NT2/D1 (cell line): ENCODE results near the gene ASIP.
"Not testable (repeated sequence)": the region's sequence is repeated elsewhere in the genome, so short reads cannot be mapped to it uniquely, and the experiment has no call there.

ENCODE experiments used
- DNase-seq: peaks from one replicate; pipeline ENCODE4 v3.0.0-alpha.2; 2011; ENCODE audit warnings: low read depth, low spot score
- H3K27me3 ChIP-seq: 2 replicates; pipeline ENCODE4 v1.6.0; 2011; ENCODE audit warnings: mild to moderate bottlenecking; ENCODE audit not compliant: insufficient read length, insufficient read depth
- H3K36me3 ChIP-seq: 2 replicates; pipeline ENCODE4 v1.6.1; 2011; ENCODE audit warnings: mild to moderate bottlenecking, low read length, mixed read lengths; ENCODE audit not compliant: insufficient read depth, insufficient read length
- H3K4me1 ChIP-seq: 2 replicates; pipeline ENCODE4 v1.5.1; 2011; ENCODE audit not compliant: insufficient read depth, insufficient read length
- H3K4me3 ChIP-seq: 2 replicates; pipeline ENCODE4 v1.5.1; 2011; ENCODE audit warnings: low read depth; ENCODE audit not compliant: insufficient read length
- H3K9ac ChIP-seq: 2 replicates; pipeline ENCODE4 v1.6.0; 2011; ENCODE audit warnings: low read depth; ENCODE audit not compliant: insufficient read length
- H3K9me3 ChIP-seq: 2 replicates; pipeline ENCODE4 v1.5.1; 2011; ENCODE audit warnings: mild to moderate bottlenecking, low read length; ENCODE audit not compliant: insufficient read depth
- SUZ12 ChIP-seq: IDR thresholded peaks from 2 replicates; pipeline ENCODE4 v1.6.1; 2011; ENCODE audit not compliant: insufficient read length, insufficient read depth; ENCODE audit errors: extremely low read depth
- YY1 ChIP-seq: IDR thresholded peaks from 2 replicates; pipeline ENCODE4 v1.6.1; 2011; ENCODE audit not compliant: insufficient read length, insufficient read depth
- ZNF274 ChIP-seq: IDR thresholded peaks from 2 replicates; pipeline ENCODE4 v1.6.1; 2011; ENCODE audit warnings: mild to moderate bottlenecking, low read depth, low read length

Gene ASIP

GRCh38 chr20:34256629-34257124 lies 15.5 kb downstream of the ASIP start:
- Histone ChIP-seq H3K27me3 (no peaks in the 10 kb centered on the region), H3K4me1 (peaks cover 2% of the 10 kb centered on the region), H3K9ac (no peak overlapping the region), H3K9me3 (no peaks in the 10 kb centered on the region), H3K36me3 (no peaks in the 10 kb centered on the region), H3K4me3 (no peak overlapping the region)
- DNase-seq = no peak
- no peak for TF ChIP-seq YY1
- no peak for TF ChIP-seq ZNF274
- no peak for TF ChIP-seq SUZ12

- TF ChIP-seq SUZ12 = no peak
- no peak for TF ChIP-seq ZNF274
- no peaks in the 10 kb centered on the region for H3K9me3 ChIP-seq
- no peak for DNase-seq
- H3K27me3 ChIP-seq = no peaks in the 10 kb centered on the region
- no peak overlapping the region for H3K4me3 ChIP-seq
- H3K36me3 ChIP-seq = no peaks in the 10 kb centered on the region
- no peak overlapping the region for H3K9ac ChIP-seq
- H3K4me1 ChIP-seq = peaks cover 5% of the 10 kb centered on the region
These were observed 19.2 kb downstream of the ASIP start for GRCh38 chr20:34260208-34260942.

- TF ChIP-seq SUZ12 (no peak), YY1 (no peak), ZNF274 (no peak)
- Histone ChIP-seq H3K9me3 (no peaks in the 10 kb centered on the region), H3K36me3 (no peaks in the 10 kb centered on the region), H3K27me3 (no peaks in the 10 kb centered on the region), H3K4me1 (peaks cover 3% of the 10 kb centered on the region), H3K4me3 (no peak overlapping the region), H3K9ac (no peak overlapping the region)
- no peak for DNase-seq
These were observed 21.5 kb downstream of the ASIP start for GRCh38 chr20:34262488-34263288.

DNA sequence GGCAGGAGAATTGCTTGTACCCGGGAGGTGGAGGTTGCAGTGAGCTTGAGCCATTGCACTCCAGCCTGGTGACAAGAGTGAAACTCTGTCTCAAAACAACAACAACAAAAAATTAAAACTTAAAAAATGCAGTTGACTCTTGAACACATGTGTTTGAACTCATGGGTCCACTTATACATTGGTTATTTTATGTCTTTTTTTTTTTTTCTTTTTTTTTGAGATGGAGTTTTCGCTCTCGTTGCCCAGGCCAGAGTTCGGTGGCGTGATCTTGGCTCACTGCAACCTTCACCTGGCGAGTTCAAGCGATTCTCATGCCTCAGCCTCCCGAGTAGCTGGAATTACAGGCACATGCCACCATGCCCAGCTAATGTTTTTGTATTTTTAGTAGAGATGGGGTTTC lies 22.2 kb downstream of the ASIP start:
- H3K9ac ChIP-seq, H3K36me3 ChIP-seq, H3K4me3 ChIP-seq, DNase-seq, H3K27me3 ChIP-seq, H3K9me3 ChIP-seq, H3K4me1 ChIP-seq: not testable (repeated sequence)

- Histone ChIP-seq H3K27me3 (no peaks in the 10 kb centered on the region), H3K9ac (no peak overlapping the region), H3K4me3 (no peak overlapping the region), H3K4me1 (peaks cover 3% of the 10 kb centered on the region), H3K9me3 (no peaks in the 10 kb centered on the region), H3K36me3 (no peaks in the 10 kb centered on the region)
- no peak for DNase-seq
- TF ChIP-seq YY1 (no peak), SUZ12 (no peak), ZNF274 (no peak)
These were observed 22.9 kb downstream of the ASIP start for GRCh38 chr20:34264141-34264540.

GRCh38 chr20:34268145-34268544 lies 26.9 kb downstream of the ASIP start:
- H3K27me3 ChIP-seq = no peaks in the 10 kb centered on the region
- H3K4me1 ChIP-seq = no peaks in the 10 kb centered on the region
- no peaks in the 10 kb centered on the region for H3K9me3 ChIP-seq
- TF ChIP-seq YY1 (no peak), SUZ12 (no peak), ZNF274 (no peak)
- no peaks in the 10 kb centered on the region for H3K36me3 ChIP-seq
- no peak for DNase-seq
- H3K9ac ChIP-seq = no peak overlapping the region
- H3K4me3 ChIP-seq = no peak overlapping the region

- Histone ChIP-seq H3K9ac (peak overlapping the region; percentile 72), H3K27me3 (no peaks in the 10 kb centered on the region), H3K4me1 (no peaks in the 10 kb centered on the region), H3K4me3 (peak overlapping the region; percentile 40), H3K9me3 (no peaks in the 10 kb centered on the region), H3K36me3 (peaks cover 2% of the 10 kb centered on the region)
- DNase-seq = no peak
- no peak for TF ChIP-seq ZNF274
- no peak for TF ChIP-seq SUZ12
- TF ChIP-seq YY1 = no peak
These were observed 27.8 kb downstream of the ASIP start for GRCh38 chr20:34268851-34269636.
